NOMO-1 (cell line): ENCODE results near the gene LPCAT2.

ENCODE experiments used
- DNase-seq, 2 experiments: peaks; one replicate each; lab custom pipeline; 2025; ENCODE audit not compliant: unreplicated experiment in 2 of 2; lab: John Stamatoyannopoulos, UW

Gene LPCAT2

GRCh38 chr16:55480228-55480655, 28.6 kb upstream of the LPCAT2 start:
- peak in 1 of 2 experiments; percentile 4 for DNase-seq

GRCh38 chr16:55481023-55481422, 27.8 kb upstream of the LPCAT2 start:
- DNase-seq = no peak

- no peak for DNase-seq
These were observed 26.8 kb upstream of the LPCAT2 start for GRCh38 chr16:55482056-55482455.

- DNase-seq = no peak
These were observed 21.6 kb upstream of the LPCAT2 start for GRCh38 chr16:55487048-55487803.

- no peak for DNase-seq
These were observed 20.6 kb upstream of the LPCAT2 start for GRCh38 chr16:55488306-55488705.

- no peak for DNase-seq
These were observed 19.5 kb upstream of the LPCAT2 start for GRCh38 chr16:55489119-55489955.

GRCh38 chr16:55489956-55490265, 19.0 kb upstream of the LPCAT2 start:
- DNase-seq = no peak

GRCh38 chr16:55490301-55490700, 18.6 kb upstream of the LPCAT2 start:
- no peak for DNase-seq

- no peak for DNase-seq
These were observed 17.2 kb upstream of the LPCAT2 start for GRCh38 chr16:55491691-55492090.

GRCh38 chr16:55492756-55493380, 16.0 kb upstream of the LPCAT2 start:
- no peak for DNase-seq

GRCh38 chr16:55494994-55495421, 13.9 kb upstream of the LPCAT2 start:
- DNase-seq = peak; percentile 29 to 42

- no peak for DNase-seq
These were observed 13.1 kb upstream of the LPCAT2 start for GRCh38 chr16:55495616-55496289.

- DNase-seq = no peak
These were observed 12.2 kb upstream of the LPCAT2 start for GRCh38 chr16:55496509-55497145.

- no peak for DNase-seq
These were observed 11.3 kb upstream of the LPCAT2 start for GRCh38 chr16:55497558-55497957.

GRCh38 chr16:55498101-55498500, 10.8 kb upstream of the LPCAT2 start:
- no peak for DNase-seq

GRCh38 chr16:55499281-55499680, 9.6 kb upstream of the LPCAT2 start:
- no peak for DNase-seq

- no peak for DNase-seq
These were observed 8.8 kb upstream of the LPCAT2 start for GRCh38 chr16:55499951-55500529.

- DNase-seq = peak; percentile 3 to 7
These were observed 8.3 kb upstream of the LPCAT2 start for GRCh38 chr16:55500530-55501011.

GRCh38 chr16:55501549-55502322, 7.1 kb upstream of the LPCAT2 start:
- DNase-seq = no peak
